Caco-2 (cell line): ENCODE results near the gene POLR2L. TPM values are rescaled to one million over a fixed set of nuclear protein-coding genes. Genes with fewer than 3 reads are reported as not detected.

Experiments used
- BruUV-seq: library from RNA; stranded (reverse); fragments of 400-500 nt; replicated peaks from 2 replicates; lab custom pipeline; 2021; lab: Mats Ljungman, UMichigan
- CTCF ChIA-PET: fragments of 300-600 bp; sonication (Branson Sonifier 250); formaldehyde crosslinking; loops from one replicate; lab custom pipeline; 2022; ENCODE audit warnings: antibody characterized with exemption; lab: Charles Lee
- POLR2A ChIA-PET: fragments of 300-600 bp; sonication (Branson Sonifier 250); formaldehyde crosslinking; loops from one replicate; lab custom pipeline; 2022; ENCODE audit warnings: antibody characterized with exemption; lab: Charles Lee
- DNase-seq, 2 experiments: peaks; one replicate each; pipeline versions ENCODE4 v3.0.0 to v3.0.0-alpha.2; 2020 to 2022
- H3K27me3 ChIP-seq: replicated peaks from 2 replicates; pipeline ENCODE4 v1.6.0; 2011; ENCODE audit warnings: low read length; ENCODE audit not compliant: control insufficient read depth, insufficient read depth
- H3K36me3 ChIP-seq: 2 replicates; pipeline ENCODE4 v1.5.1; 2011; ENCODE audit warnings: low read length; ENCODE audit not compliant: control insufficient read depth, insufficient read depth
- H3K4me1 ChIP-seq: fragments of 250-450 bp; sonication (Bioruptor Pico); 2 replicates; pipeline ENCODE4 v1.5.1; 2020; ENCODE audit warnings: mild to moderate bottlenecking
- H3K4me3 ChIP-seq: 2 replicates; pipeline ENCODE4 v1.5.1; 2011; ENCODE audit warnings: low read depth, mild to moderate bottlenecking, control low read depth, low read length
- H3K9me3 ChIP-seq: fragments of 250-450 bp; sonication (Bioruptor Pico); 2 replicates; pipeline ENCODE4 v1.5.1; 2020; ENCODE audit warnings: mild to moderate bottlenecking, moderate library complexity
- H3K27ac Mint-ChIP-seq: one replicate; pipeline ENCODE4 v1.8.0; 2022; ENCODE audit warnings: mixed read lengths; ENCODE audit not compliant: unreplicated experiment
- H3K27me3 Mint-ChIP-seq: one replicate; pipeline ENCODE4 v1.8.0; 2022; ENCODE audit warnings: mixed read lengths; ENCODE audit not compliant: insufficient read depth, unreplicated experiment
- H3K36me3 Mint-ChIP-seq: one replicate; pipeline ENCODE4 v1.8.0; 2022; ENCODE audit warnings: mild to moderate bottlenecking, mixed read lengths; ENCODE audit not compliant: insufficient read depth, unreplicated experiment
- H3K4me1 Mint-ChIP-seq: one replicate; pipeline ENCODE4 v1.8.0; 2022; ENCODE audit warnings: low read depth, mixed read lengths; ENCODE audit not compliant: unreplicated experiment
- H3K4me3 Mint-ChIP-seq: one replicate; pipeline ENCODE4 v1.8.0; 2022; ENCODE audit warnings: mild to moderate bottlenecking, moderate library complexity, mixed read lengths; ENCODE audit not compliant: unreplicated experiment
- H3K9me3 Mint-ChIP-seq: one replicate; pipeline ENCODE4 v1.8.0; 2022; ENCODE audit warnings: mixed read lengths; ENCODE audit not compliant: unreplicated experiment
- intact Hi-C: fragments of 100-400 bp; cut with micrococcal nuclease; formaldehyde crosslinking; loops from one replicate; pipeline ENCODE4 v1.10.0; 2022; ENCODE audit not compliant: unreplicated experiment
- total RNA-seq: library from RNA; stranded (reverse); gene quantifications from 2 replicates; pipeline ENCODE4 v1.2.3, GENCODE V29; 2022
- TF ChIP-seq, protein P1 (sequence below), 2 experiments: fragments of 200-600 bp in 1 of 2; IDR thresholded peaks; 1 replicate in 1 of 2; 2 replicates in 1 of 2; pipeline versions ENCODE4 v1.5.1 to v1.8.0; 2011 to 2022; ENCODE audit warnings: antibody characterized with exemption in 1 of 2, control low read depth in 1 of 2, inconsistent platforms in 1 of 2, low read depth in 1 of 2, low read length in 1 of 2, mild to moderate bottlenecking in 1 of 2, moderate library complexity in 1 of 2; ENCODE audit not compliant: insufficient read depth in 1 of 2, severe bottlenecking in 1 of 2, unreplicated experiment in 1 of 2

POLR2L gene
- total RNA-seq, 1 experiment from 2014 or later: 139 TPM

- H3K27ac Mint-ChIP-seq: peak within 1 kb of the TSS; percentile 66
- H3K27me3 Mint-ChIP-seq: no peaks in the 10 kb centered on the region
- peaks cover 68% of the 10 kb centered on the region for H3K36me3 Mint-ChIP-seq
- H3K4me3 ChIP-seq: peak within 1 kb of the TSS; percentile 86
- ChIA-PET CTCF (interaction anchor here (0.6 to 1.8 kb wide), 6 partner anchors 9 to 96 kb away, joined by 3 to 10 read pairs (median 3); partner anchors contain the start of genes CRACR2B, POLR2L and TSPAN4), POLR2A (interaction anchor here (0.6 to 2.5 kb wide), 20 partner anchors 9 to 273 kb away, joined by 3 to 35 read pairs (median 5); partner anchors contain the start of genes CD151, CHID1, CRACR2B and GATD1)
- no peaks in the 10 kb centered on the region for H3K4me1 Mint-ChIP-seq
- H3K9me3 Mint-ChIP-seq: no peaks in the 10 kb centered on the region
- H3K27me3 ChIP-seq: no peaks in the 10 kb centered on the region
- peaks cover 21% of the 10 kb centered on the region for H3K4me1 ChIP-seq
- DNase-seq: peak; percentile 72 to 77
- intact Hi-C loops: loop anchor here (1.0 kb wide), 1 partner anchor 9 kb away; the partner anchor contains the start of gene CRACR2B
- TF ChIP-seq, protein P1, sequence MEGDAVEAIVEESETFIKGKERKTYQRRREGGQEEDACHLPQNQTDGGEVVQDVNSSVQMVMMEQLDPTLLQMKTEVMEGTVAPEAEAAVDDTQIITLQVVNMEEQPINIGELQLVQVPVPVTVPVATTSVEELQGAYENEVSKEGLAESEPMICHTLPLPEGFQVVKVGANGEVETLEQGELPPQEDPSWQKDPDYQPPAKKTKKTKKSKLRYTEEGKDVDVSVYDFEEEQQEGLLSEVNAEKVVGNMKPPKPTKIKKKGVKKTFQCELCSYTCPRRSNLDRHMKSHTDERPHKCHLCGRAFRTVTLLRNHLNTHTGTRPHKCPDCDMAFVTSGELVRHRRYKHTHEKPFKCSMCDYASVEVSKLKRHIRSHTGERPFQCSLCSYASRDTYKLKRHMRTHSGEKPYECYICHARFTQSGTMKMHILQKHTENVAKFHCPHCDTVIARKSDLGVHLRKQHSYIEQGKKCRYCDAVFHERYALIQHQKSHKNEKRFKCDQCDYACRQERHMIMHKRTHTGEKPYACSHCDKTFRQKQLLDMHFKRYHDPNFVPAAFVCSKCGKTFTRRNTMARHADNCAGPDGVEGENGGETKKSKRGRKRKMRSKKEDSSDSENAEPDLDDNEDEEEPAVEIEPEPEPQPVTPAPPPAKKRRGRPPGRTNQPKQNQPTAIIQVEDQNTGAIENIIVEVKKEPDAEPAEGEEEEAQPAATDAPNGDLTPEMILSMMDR (IDR thresholded peaks at IDR 0.05; ENCODE audit: insufficient read depth in 1 of 2, low read depth in 1 of 2, low read length in 1 of 2, severe bottlenecking in 1 of 2, unreplicated experiment in 1 of 2): peak in 1 of 2 experiments; percentile 17
- TSS peak; percentile 35 for BruUV-seq
- H3K36me3 ChIP-seq: peaks cover 2% of the 10 kb centered on the region; the same call in 1 of the 2 replicates
- H3K4me3 Mint-ChIP-seq: peak within 1 kb of the TSS; percentile 76
- H3K9me3 ChIP-seq: no peaks in the 10 kb centered on the region
Observed at GRCh38 chr11:818396-819128, 23.8 kb downstream of the POLR2L start, which contains the start of gene PNPLA2. Gene PNPLA2 (plus strand): TSS chr11:818914. CDS start chr11:819719, 805 bp downstream.

GRCh38 chr11:816433-816779, 25.9 kb downstream of the POLR2L start:
- Histone ChIP-seq H3K4me3 (no peak overlapping the region), H3K27me3 (no peaks in the 10 kb centered on the region), H3K36me3 (peaks cover 12% of the 10 kb centered on the region), H3K4me1 (peaks cover 26% of the 10 kb centered on the region), H3K9me3 (no peaks in the 10 kb centered on the region)
- no peak for DNase-seq
- POLR2A ChIA-PET: no interaction called here
- H3K4me1 Mint-ChIP-seq: no peaks in the 10 kb centered on the region
- BruUV-seq: no TSS peak
- CTCF ChIA-PET: no interaction called here
- TF ChIP-seq, protein P1 (IDR thresholded peaks at IDR 0.05; ENCODE audit: insufficient read depth in 1 of 2, low read depth in 1 of 2, low read length in 1 of 2, severe bottlenecking in 1 of 2, unreplicated experiment in 1 of 2): no peak
- no peak overlapping the region for H3K27ac Mint-ChIP-seq
- no peak overlapping the region for H3K4me3 Mint-ChIP-seq
- intact Hi-C loops: no loop called here
- H3K27me3 Mint-ChIP-seq: no peaks in the 10 kb centered on the region
- H3K9me3 Mint-ChIP-seq: no peaks in the 10 kb centered on the region
- H3K36me3 Mint-ChIP-seq: peaks cover 75% of the 10 kb centered on the region

DNA sequence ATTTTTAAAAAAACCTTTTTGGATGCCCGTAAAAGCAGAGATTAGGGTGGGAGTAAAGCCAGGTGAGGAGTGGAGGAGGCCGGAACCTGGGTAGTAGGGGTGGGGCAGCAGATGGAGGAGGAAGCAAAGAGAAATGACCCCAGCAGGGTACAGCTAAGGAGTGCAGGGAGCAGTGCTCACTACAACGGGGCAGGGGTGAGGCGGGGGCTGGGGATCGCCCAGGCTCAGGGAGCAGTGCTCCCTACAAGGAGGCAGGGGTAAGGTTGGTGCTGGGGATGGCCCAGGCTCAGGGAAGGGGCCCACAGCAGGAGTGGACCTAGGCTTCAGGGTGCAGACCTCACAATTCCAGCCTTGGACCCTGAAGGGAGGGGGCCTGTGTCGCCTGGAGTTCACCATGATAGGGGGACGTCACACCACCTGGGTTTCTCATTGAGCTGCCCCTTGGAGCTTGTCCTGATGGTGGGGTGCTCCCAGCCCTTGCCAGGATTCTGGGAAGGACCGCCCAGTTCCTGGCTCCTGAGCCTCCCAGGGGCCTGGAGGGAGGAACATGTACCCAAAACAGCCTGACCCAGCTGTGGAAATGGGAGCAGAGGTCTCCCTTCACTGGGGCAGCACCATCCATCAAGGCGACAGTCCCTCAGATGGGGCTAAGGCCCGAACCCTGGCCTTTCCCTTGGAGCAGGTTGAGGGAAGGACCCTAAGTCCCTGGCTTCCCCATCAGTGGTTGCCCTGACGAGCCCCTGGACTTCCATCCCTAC, 26.5 kb downstream of the POLR2L start:
- H3K4me3 ChIP-seq: no peak overlapping the region
- H3K27me3 ChIP-seq: no peaks in the 10 kb centered on the region
- POLR2A ChIA-PET: no interaction called here
- CTCF ChIA-PET: no interaction called here
- peaks cover 78% of the 10 kb centered on the region for H3K36me3 Mint-ChIP-seq
- TF ChIP-seq, protein P1 (IDR thresholded peaks at IDR 0.05; ENCODE audit: insufficient read depth in 1 of 2, low read depth in 1 of 2, low read length in 1 of 2, severe bottlenecking in 1 of 2, unreplicated experiment in 1 of 2): no peak
- H3K27me3 Mint-ChIP-seq: no peaks in the 10 kb centered on the region
- no peaks in the 10 kb centered on the region for H3K9me3 Mint-ChIP-seq
- no peak overlapping the region for H3K27ac Mint-ChIP-seq
- no TSS peak for BruUV-seq
- H3K4me1 ChIP-seq: peaks cover 22% of the 10 kb centered on the region
- intact Hi-C loops: no loop called here
- peaks cover 15% of the 10 kb centered on the region for H3K36me3 ChIP-seq
- H3K9me3 ChIP-seq: no peaks in the 10 kb centered on the region
- no peak overlapping the region for H3K4me3 Mint-ChIP-seq
- no peak for DNase-seq
- H3K4me1 Mint-ChIP-seq: no peaks in the 10 kb centered on the region
